Fibroblast of pulmonary artery (primary cell): ENCODE measurements around the gene NBEA.

Experiments used
- DNase-seq: peaks from one replicate; pipeline ENCODE4 v3.0.0-alpha.2; 2010; ENCODE audit warnings: low read depth
- H3K4me3 ChIP-seq: replicated peaks from 2 replicates; pipeline ENCODE4 v1.5.1; 2011; ENCODE audit warnings: low read depth, mild to moderate bottlenecking, control low read depth, low read length, moderate library complexity
- CTCF ChIP-seq: IDR thresholded peaks from 2 replicates; pipeline ENCODE4 v1.5.1; 2011; ENCODE audit warnings: mild to moderate bottlenecking, control low read depth, low read length, inconsistent platforms; ENCODE audit errors: missing control alignments

Gene NBEA

DNA sequence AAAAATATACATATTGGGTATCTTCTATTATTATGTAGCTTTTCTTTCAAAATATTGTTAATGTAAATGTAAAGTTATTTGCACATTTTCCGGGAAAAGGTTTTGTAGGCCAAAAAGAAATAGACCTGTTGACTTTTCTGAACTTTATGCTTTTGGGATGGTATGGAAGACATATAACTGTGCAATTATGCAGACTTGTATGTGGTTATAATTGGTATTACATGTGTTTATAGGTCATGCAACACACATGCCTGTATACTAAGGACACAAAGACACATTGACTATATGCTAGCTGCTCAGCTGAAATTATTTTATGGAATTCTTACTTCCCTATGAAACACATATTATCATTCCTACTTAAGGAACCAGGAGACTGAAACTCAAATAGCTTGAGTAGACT lies 2.3 kb upstream of the NBEA start:
- TF ChIP-seq CTCF: no peak
- H3K4me3 ChIP-seq: no peak overlapping the region
- DNase-seq: no peak

- DNase-seq: no peak
- TF ChIP-seq CTCF: no peak
- H3K4me3 ChIP-seq: peak overlapping the region; percentile 71
Measured at GRCh38 chr13:34941436-34941834, 635 bp upstream of the NBEA start.

GRCh38 chr13:34942732-34943435 lies 814 bp downstream of the NBEA start:
- peak overlapping the region; percentile 71 for H3K4me3 ChIP-seq
- no peak for TF ChIP-seq CTCF
- DNase-seq: no peak

- DNase-seq: no peak
- no peak for TF ChIP-seq CTCF
- H3K4me3 ChIP-seq: peak overlapping the region; percentile 71
Measured at GRCh38 chr13:34943436-34944273, 1.6 kb downstream of the NBEA start.

GRCh38 chr13:34944274-34944634 lies 2.2 kb downstream of the NBEA start:
- DNase-seq: no peak
- TF ChIP-seq CTCF: no peak
- no peak overlapping the region for H3K4me3 ChIP-seq

DNA sequence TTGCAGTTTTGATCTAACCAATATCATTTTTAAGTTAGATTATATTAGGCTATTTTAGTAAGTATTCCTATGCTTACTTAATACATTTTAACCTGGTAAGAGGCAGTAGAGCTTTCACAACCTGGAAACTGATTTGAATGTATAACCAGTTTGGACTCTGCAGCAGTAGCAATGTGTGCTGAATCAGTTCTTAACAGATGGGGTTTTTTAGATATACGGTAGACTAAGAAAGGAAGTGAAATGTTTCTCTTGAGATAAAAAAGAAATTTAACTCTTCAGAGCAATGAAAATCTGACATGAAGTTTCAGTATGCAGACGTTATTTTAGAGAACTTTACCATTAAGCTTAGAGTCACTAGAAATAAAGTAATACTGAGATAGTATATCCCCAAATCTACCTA lies 2.7 kb downstream of the NBEA start:
- H3K4me3 ChIP-seq: no peak overlapping the region
- no peak for TF ChIP-seq CTCF
- no peak for DNase-seq

DNA sequence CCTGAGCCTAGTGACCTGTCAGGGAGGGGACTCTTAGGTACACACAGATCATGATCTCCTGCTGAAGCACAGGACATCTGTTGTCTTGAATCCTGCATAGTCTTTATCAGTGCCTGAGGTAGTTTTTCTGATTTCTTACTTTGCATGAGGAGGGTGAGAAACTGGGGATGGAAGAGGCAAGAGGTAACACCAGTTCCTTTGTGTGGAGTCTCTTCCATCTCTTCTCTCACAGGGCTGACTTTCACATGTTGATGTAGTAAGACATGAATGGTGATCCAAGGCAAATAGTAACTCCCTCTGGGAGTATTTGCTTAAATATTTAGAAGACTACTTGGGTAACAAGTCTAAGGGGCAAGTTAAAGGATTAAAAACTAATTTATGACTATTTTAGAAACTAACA lies 9.5 kb downstream of the NBEA start:
- DNase-seq: no peak
- no peak for TF ChIP-seq CTCF
- H3K4me3 ChIP-seq: no peak overlapping the region
